ENCODE data around the gene CMTM6. TPM values are rescaled to one million over a fixed set of nuclear protein-coding genes. Genes with fewer than 3 reads are reported as not detected.

CMTM6 gene
- polyA plus RNA-seq, 1 of the 3 experiments (the other 2 are of a cell fraction), result 29.8 TPM

DNA sequence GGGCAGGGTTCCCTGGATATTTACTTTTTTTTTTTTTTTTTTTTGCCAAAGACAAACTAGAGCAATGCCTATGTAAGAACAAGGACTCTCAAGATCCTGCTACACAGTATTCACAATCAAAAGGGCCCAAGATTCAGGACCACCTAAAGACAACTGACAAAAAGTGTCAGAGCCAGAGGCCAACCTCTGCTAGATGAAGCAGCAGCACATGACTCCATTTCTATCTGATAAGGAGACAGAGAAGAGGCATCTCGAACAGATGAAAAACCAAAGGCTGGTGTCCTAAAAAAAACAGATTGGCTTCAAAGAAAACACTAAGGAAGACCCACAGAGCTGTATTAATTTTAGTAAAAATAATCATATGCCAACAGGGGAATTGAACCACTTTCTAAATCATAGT, 20.0 kb downstream of the CMTM6 start:
- H2AFZ ChIP-seq (ENCODE audit: low read depth), result no peak overlapping the region
- peaks cover 50 to 52% of the 10 kb centered on the region in 2 experiments for H3K36me3 ChIP-seq (replicated peaks in 1 of 2; ENCODE audit: control insufficient read depth in 1 of 2, insufficient read depth in 2 of 2, low read length in 1 of 2)
- no peak overlapping the region for H3K4me2 ChIP-seq
- DNase-seq, result no peak
- ChIA-PET POLR2A (no interaction called here), CTCF (interaction anchor here (0.9 to 7.0 kb wide), 3 partner anchors 13 to 15 kb away, joined by 3 to 57 read pairs (median 3); no protein-coding TSS in a partner anchor)
- WGBS (ENCODE audit: low lambda C conversion rate), result 65% methylated on average over 1 of the region's 1 CpG
- no peaks in the 10 kb centered on the region for H3K9me2 ChIP-seq
- no peaks in the 10 kb centered on the region for H3K9me3 ChIP-seq
- H3K4me3 ChIP-seq (ENCODE audit: low read depth in 2 of 2, low read length in 1 of 2), result no peak overlapping the region
- peaks cover 4% of the 10 kb centered on the region for H3F3A ChIP-seq (replicated peaks; ENCODE audit: insufficient read depth)
- no peaks in the 10 kb centered on the region for H4K20me1 ChIP-seq (ENCODE audit: insufficient read depth)
- no peak for TF ChIP-seq NRF1 (IDR thresholded peaks at IDR 0.05; ENCODE audit: low read depth, low read length)
- TF ChIP-seq CHD2 (IDR thresholded peaks at IDR 0.05; ENCODE audit: low read length, partially characterized antibody), result no peak
- TF ChIP-seq YY1 (IDR thresholded peaks at IDR 0.05; ENCODE audit: low read depth), result no peak
- no peak for TF ChIP-seq MXI1 (IDR thresholded peaks at IDR 0.05; ENCODE audit: low read depth, low read length)
- TF ChIP-seq, protein P1, sequence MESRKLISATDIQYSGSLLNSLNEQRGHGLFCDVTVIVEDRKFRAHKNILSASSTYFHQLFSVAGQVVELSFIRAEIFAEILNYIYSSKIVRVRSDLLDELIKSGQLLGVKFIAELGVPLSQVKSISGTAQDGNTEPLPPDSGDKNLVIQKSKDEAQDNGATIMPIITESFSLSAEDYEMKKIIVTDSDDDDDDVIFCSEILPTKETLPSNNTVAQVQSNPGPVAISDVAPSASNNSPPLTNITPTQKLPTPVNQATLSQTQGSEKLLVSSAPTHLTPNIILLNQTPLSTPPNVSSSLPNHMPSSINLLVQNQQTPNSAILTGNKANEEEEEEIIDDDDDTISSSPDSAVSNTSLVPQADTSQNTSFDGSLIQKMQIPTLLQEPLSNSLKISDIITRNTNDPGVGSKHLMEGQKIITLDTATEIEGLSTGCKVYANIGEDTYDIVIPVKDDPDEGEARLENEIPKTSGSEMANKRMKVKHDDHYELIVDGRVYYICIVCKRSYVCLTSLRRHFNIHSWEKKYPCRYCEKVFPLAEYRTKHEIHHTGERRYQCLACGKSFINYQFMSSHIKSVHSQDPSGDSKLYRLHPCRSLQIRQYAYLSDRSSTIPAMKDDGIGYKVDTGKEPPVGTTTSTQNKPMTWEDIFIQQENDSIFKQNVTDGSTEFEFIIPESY (IDR thresholded peaks at IDR 0.05; ENCODE audit: borderline replicate concordance, low read depth), result no peak
- TF ChIP-seq FOXM1 (IDR thresholded peaks at IDR 0.05; ENCODE audit: low read depth), result no peak
- TF ChIP-seq RXRA (IDR thresholded peaks at IDR 0.05; ENCODE audit: borderline replicate concordance, low read depth), result no peak
- no peak for TF ChIP-seq EP300 (IDR thresholded peaks at IDR 0.05; ENCODE audit: borderline replicate concordance in 1 of 2, low read depth in 1 of 2, low read length in 1 of 2)
- TF ChIP-seq GABPA (IDR thresholded peaks at IDR 0.05; ENCODE audit: low read depth), result no peak
- TF ChIP-seq MEF2A (IDR thresholded peaks at IDR 0.05; ENCODE audit: borderline replicate concordance, low read depth), result no peak
- TF ChIP-seq EZH2phosphoT487 (IDR thresholded peaks at IDR 0.05; ENCODE audit: borderline replicate concordance, low read depth), result no peak
- no peak for TF ChIP-seq TEAD4 (IDR thresholded peaks at IDR 0.05; ENCODE audit: borderline replicate concordance, insufficient read depth)
- TF ChIP-seq, protein P2, sequence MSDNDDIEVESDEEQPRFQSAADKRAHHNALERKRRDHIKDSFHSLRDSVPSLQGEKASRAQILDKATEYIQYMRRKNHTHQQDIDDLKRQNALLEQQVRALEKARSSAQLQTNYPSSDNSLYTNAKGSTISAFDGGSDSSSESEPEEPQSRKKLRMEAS (IDR thresholded peaks at IDR 0.05; ENCODE audit: low read depth), result no peak
- TF ChIP-seq NFIC (IDR thresholded peaks at IDR 0.05; ENCODE audit: borderline replicate concordance), result no peak
- no peak for TF ChIP-seq RCOR1 (IDR thresholded peaks at IDR 0.05; ENCODE audit: low read length)
- TF ChIP-seq, protein P3, sequence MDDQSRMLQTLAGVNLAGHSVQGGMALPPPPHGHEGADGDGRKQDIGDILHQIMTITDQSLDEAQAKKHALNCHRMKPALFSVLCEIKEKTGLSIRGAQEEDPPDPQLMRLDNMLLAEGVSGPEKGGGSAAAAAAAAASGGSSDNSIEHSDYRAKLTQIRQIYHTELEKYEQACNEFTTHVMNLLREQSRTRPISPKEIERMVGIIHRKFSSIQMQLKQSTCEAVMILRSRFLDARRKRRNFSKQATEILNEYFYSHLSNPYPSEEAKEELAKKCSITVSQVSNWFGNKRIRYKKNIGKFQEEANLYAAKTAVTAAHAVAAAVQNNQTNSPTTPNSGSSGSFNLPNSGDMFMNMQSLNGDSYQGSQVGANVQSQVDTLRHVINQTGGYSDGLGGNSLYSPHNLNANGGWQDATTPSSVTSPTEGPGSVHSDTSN (IDR thresholded peaks at IDR 0.05), result no peak
- TF ChIP-seq RAD21 (IDR thresholded peaks at IDR 0.05; ENCODE audit: low read length), result no peak
- TF ChIP-seq, protein P4, sequence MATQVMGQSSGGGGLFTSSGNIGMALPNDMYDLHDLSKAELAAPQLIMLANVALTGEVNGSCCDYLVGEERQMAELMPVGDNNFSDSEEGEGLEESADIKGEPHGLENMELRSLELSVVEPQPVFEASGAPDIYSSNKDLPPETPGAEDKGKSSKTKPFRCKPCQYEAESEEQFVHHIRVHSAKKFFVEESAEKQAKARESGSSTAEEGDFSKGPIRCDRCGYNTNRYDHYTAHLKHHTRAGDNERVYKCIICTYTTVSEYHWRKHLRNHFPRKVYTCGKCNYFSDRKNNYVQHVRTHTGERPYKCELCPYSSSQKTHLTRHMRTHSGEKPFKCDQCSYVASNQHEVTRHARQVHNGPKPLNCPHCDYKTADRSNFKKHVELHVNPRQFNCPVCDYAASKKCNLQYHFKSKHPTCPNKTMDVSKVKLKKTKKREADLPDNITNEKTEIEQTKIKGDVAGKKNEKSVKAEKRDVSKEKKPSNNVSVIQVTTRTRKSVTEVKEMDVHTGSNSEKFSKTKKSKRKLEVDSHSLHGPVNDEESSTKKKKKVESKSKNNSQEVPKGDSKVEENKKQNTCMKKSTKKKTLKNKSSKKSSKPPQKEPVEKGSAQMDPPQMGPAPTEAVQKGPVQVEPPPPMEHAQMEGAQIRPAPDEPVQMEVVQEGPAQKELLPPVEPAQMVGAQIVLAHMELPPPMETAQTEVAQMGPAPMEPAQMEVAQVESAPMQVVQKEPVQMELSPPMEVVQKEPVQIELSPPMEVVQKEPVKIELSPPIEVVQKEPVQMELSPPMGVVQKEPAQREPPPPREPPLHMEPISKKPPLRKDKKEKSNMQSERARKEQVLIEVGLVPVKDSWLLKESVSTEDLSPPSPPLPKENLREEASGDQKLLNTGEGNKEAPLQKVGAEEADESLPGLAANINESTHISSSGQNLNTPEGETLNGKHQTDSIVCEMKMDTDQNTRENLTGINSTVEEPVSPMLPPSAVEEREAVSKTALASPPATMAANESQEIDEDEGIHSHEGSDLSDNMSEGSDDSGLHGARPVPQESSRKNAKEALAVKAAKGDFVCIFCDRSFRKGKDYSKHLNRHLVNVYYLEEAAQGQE (IDR thresholded peaks at IDR 0.05; ENCODE audit: low read depth, low read length), result no peak
- no peaks in the 10 kb centered on the region for H3K79me2 ChIP-seq (ENCODE audit: insufficient read depth)
- H3K27me3 ChIP-seq (ENCODE audit: insufficient read depth), result no peaks in the 10 kb centered on the region
- H3K4me1 ChIP-seq (ENCODE audit: control insufficient read depth in 1 of 2, insufficient read depth in 2 of 2, low read depth in 1 of 2, low read length in 1 of 2), result no peaks in the 10 kb centered on the region
- H3K27ac ChIP-seq (ENCODE audit: low read depth in 2 of 2, low read length in 1 of 2), result no peak overlapping the region
- no peak overlapping the region for H3K9ac ChIP-seq
